Mammary epithelial cell (primary cell): ENCODE data around the gene POLR2C.

Experiments
- CTCF ChIP-seq, 2 donors: IDR thresholded peaks in 1 of 2; conservative IDR thresholded peaks in 1 of 2; 2 replicates each; pipeline ENCODE4 v1.5.1; 2011 to 2012; ENCODE audit warnings: inconsistent platforms in 2 of 2, low read length in 2 of 2, mild to moderate bottlenecking in 2 of 2, control low read depth in 1 of 2, low read depth in 1 of 2; ENCODE audit not compliant: insufficient read depth in 1 of 2; ENCODE audit errors: extremely low read depth in 1 of 2
- EZH2 ChIP-seq: IDR thresholded peaks from 2 replicates; pipeline ENCODE4 v1.6.1; 2012; ENCODE audit warnings: low read length, inconsistent platforms, borderline replicate concordance

GRCh38 chr16:57485091-57485915 is 22.8 kb downstream of the POLR2C start:
- TF ChIP-seq CTCF (conservative IDR thresholded peaks at IDR 0.05 in 1 of 2, IDR thresholded peaks at IDR 0.05 in 1 of 2; ENCODE audit: extremely low read depth in 1 of 2, insufficient read depth in 1 of 2, low read depth in 1 of 2, low read length in 2 of 2) (no peak), EZH2 (no peak)
